ENCODE measurements around the gene BEND7. TPM values are rescaled to one million over a fixed set of nuclear protein-coding genes. Genes with fewer than 3 reads are reported as not detected.

BEND7 gene
- total RNA-seq, 4 donors from 2014 or later, result 10.8 to 27.5 (median 21.5) TPM

DNA sequence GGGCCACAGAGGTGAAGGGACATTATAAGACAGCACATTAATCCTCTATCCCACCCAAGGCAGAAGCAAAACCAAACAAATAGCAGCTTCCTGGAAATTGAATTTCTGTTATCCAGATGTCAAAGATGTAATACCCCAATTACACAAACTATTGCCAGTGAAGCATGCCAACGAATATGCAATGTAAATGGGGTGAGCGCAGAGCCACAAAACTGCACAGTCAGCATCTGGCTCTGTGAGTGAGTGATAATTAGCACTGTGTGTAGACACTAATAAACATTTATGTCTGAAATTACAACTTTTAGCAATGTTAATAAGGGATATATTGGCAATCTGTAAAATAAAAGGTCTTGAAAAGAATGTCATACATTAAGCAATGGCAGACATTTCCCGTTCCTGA lies 3.2 kb downstream of the BEND7 start:
- H3K4me3 ChIP-seq, result no peak overlapping the region
- peaks cover 0 to 29% (median 3%) of the 10 kb centered on the region in 4 donors for H3K4me1 ChIP-seq
- H3K36me3 ChIP-seq, result peaks cover 0 to 13% (median 0%) of the 10 kb centered on the region in 3 donors
- H3K9me3 ChIP-seq, result no peaks in the 10 kb centered on the region
- H3K27me3 ChIP-seq, result no peaks in the 10 kb centered on the region
- DNase-seq (ENCODE audit: low spot score in 2 of 2), result no peak
- 72 to 73% methylated on average over 3 of the region's 3 CpGs for WGBS, 2 donors
- H3K27ac ChIP-seq, result no peak overlapping the region
- TF ChIP-seq, protein P1, sequence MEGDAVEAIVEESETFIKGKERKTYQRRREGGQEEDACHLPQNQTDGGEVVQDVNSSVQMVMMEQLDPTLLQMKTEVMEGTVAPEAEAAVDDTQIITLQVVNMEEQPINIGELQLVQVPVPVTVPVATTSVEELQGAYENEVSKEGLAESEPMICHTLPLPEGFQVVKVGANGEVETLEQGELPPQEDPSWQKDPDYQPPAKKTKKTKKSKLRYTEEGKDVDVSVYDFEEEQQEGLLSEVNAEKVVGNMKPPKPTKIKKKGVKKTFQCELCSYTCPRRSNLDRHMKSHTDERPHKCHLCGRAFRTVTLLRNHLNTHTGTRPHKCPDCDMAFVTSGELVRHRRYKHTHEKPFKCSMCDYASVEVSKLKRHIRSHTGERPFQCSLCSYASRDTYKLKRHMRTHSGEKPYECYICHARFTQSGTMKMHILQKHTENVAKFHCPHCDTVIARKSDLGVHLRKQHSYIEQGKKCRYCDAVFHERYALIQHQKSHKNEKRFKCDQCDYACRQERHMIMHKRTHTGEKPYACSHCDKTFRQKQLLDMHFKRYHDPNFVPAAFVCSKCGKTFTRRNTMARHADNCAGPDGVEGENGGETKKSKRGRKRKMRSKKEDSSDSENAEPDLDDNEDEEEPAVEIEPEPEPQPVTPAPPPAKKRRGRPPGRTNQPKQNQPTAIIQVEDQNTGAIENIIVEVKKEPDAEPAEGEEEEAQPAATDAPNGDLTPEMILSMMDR (IDR thresholded peaks at IDR 0.05), result no peak
- TF ChIP-seq EP300 (IDR thresholded peaks at IDR 0.05) (no peak), POLR2A (IDR thresholded peaks at IDR 0.05) (no peak)

DNA sequence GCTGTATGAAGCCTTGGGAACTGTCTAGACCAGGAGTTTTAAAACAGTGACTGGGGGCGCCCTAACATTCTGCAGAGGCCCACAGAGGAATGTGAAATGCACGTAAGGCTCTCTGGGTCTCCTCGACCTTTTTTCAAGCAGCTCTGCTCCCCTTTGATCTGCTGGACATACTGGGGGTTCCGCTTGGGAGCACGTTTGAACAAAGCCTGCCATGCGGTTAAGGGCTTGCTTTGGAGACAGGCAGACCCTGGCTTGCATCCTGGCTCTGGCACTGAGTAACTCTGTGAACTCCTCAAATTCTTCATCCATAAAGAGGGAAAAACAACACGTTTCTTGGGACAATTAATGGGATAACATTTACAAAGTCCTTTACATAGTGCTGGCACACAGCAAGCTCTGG lies 7.8 kb downstream of the BEND7 start:
- Histone ChIP-seq H3K4me3 (no peak overlapping the region), H3K27me3 (no peaks in the 10 kb centered on the region), H3K36me3 (peaks cover 0 to 40% (median 0%) of the 10 kb centered on the region in 3 donors), H3K9me3 (no peaks in the 10 kb centered on the region), H3K4me1 (peaks cover 0 to 4% (median 0%) of the 10 kb centered on the region in 4 donors), H3K27ac (no peak overlapping the region)
- DNase-seq (ENCODE audit: low spot score in 2 of 2), result no peak
- WGBS, 2 donors, result 68 to 74% methylated on average over 7 of the region's 7 CpGs
- TF ChIP-seq, protein P1 (IDR thresholded peaks at IDR 0.05), result no peak
- TF ChIP-seq EP300 (IDR thresholded peaks at IDR 0.05), result no peak
- no peak for TF ChIP-seq POLR2A (IDR thresholded peaks at IDR 0.05)

DNA sequence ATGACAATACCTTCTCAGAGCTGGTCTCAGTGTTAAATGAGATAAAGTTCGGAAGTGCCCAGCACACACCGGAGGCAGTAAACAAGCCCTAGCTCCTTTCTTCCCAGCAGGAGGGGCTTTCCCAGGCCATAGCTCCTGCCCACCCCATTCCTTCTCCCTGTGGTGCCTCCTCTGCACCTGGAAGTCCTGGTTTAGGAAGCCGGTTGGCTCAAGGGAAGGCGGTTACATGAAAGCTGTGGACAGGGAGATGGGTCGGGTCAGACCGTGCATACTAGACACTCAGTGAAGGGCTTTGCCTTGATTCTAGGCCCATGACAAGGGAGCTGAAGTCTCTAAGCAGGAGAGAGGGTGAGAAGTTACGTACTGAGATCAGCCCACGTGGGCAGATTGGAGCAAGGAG lies 8.6 kb downstream of the BEND7 start:
- no peak overlapping the region for H3K4me3 ChIP-seq
- WGBS, 2 donors, result 87 to 90% methylated on average over 8 of the region's 8 CpGs
- TF ChIP-seq POLR2A (IDR thresholded peaks at IDR 0.05), result no peak
- no peak for TF ChIP-seq EP300 (IDR thresholded peaks at IDR 0.05)
- TF ChIP-seq, protein P1 (IDR thresholded peaks at IDR 0.05), result no peak
- H3K27me3 ChIP-seq, result no peaks in the 10 kb centered on the region
- H3K27ac ChIP-seq, result no peak overlapping the region
- peaks cover 0 to 40% (median 0%) of the 10 kb centered on the region in 3 donors for H3K36me3 ChIP-seq
- DNase-seq (ENCODE audit: low spot score in 2 of 2), result no peak
- peaks cover 0 to 1% (median 0%) of the 10 kb centered on the region in 4 donors for H3K4me1 ChIP-seq
- H3K9me3 ChIP-seq, result no peaks in the 10 kb centered on the region

DNA sequence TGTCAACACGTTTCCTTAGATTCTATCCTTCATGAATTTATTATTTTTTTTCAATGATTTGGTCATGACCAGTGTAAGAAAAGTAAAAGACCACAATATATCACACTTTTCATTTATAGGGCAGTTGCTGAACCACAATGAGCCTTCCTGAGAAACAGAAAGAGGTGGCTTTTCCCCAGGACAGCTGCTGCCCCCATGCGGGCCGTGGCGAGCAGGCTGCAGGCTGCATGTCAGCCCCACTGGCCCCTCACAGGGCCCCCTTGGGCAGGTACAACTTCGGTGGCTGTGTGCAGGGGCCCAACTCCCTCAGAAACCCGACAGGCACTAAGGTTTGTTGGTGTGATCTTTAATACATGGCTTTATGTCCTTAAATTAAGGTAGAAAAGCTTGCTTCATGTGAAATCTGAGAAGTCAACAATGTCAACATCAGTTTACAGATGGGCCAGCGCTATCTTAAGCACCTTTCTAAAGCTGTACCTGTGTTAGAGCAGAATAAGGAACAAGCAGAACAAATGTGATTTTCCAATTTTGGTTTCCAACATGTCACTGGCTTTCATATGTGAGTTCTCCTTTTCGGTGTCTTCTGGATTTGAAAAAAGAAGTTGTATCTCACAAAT lies 10.6 kb downstream of the BEND7 start:
- TF ChIP-seq POLR2A (IDR thresholded peaks at IDR 0.05) (no peak), EP300 (IDR thresholded peaks at IDR 0.05) (no peak)
- TF ChIP-seq, protein P1 (IDR thresholded peaks at IDR 0.05), result no peak
- H3K27me3 ChIP-seq, result no peaks in the 10 kb centered on the region
- no peak for DNase-seq (ENCODE audit: low spot score in 2 of 2)
- no peaks in the 10 kb centered on the region for H3K4me1 ChIP-seq
- no peak overlapping the region for H3K27ac ChIP-seq
- WGBS, 2 donors, result 52 to 64% methylated on average over 8 of the region's 8 CpGs
- H3K36me3 ChIP-seq, result peaks cover 0 to 40% (median 0%) of the 10 kb centered on the region in 3 donors
- H3K9me3 ChIP-seq, result no peaks in the 10 kb centered on the region
- no peak overlapping the region for H3K4me3 ChIP-seq

DNA sequence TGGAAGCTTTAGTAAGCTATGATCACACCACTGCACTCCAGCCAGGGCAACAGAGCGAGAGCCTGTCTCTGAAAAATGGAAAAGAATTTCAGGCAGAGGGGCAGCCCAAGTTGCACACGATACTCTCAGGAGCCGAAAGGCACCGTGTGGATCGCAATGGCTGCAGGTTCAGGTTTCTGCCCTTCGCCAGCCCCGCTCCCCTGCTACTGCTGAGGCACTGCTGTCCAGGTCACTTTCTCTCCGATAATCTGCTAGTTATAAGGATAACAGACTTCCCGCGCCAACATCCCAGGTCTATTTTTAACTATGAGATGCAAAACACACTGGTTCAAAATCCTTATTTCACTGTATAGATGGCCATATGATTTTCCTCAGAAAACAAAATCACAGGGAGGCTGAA lies 11.1 kb downstream of the BEND7 start:
- H3K4me3 ChIP-seq, result no peak overlapping the region
- no peaks in the 10 kb centered on the region for H3K9me3 ChIP-seq
- no peak overlapping the region for H3K27ac ChIP-seq
- WGBS, 2 donors, result 90 to 92% methylated on average over 10 of the region's 10 CpGs
- H3K36me3 ChIP-seq, result peaks cover 0 to 40% (median 0%) of the 10 kb centered on the region in 3 donors
- no peaks in the 10 kb centered on the region for H3K4me1 ChIP-seq
- no peaks in the 10 kb centered on the region for H3K27me3 ChIP-seq
- no peak for TF ChIP-seq EP300 (IDR thresholded peaks at IDR 0.05)
- TF ChIP-seq POLR2A (IDR thresholded peaks at IDR 0.05), result no peak
- no peak for DNase-seq (ENCODE audit: low spot score in 2 of 2)
